Neural cell (in vitro differentiated cells): Measurements from ENCODE around the gene MYO5C.

Experiments used
- CTCF ChIP-seq: fragments of 450-650 bp; IDR thresholded peaks from 2 replicates; pipeline ENCODE4 v1.5.1; 2014; ENCODE audit warnings: antibody characterized with exemption, mild to moderate bottlenecking, moderate library complexity; ENCODE audit not compliant: poor library complexity, severe bottlenecking
- EZH2 ChIP-seq: fragments of 200-600, 300-800 bp; shearing (Covaris generic), sonication (generic); IDR thresholded peaks from 2 replicates; pipeline ENCODE4 v1.6.1; 2014; ENCODE audit warnings: antibody characterized with exemption, low read length, borderline replicate concordance, mild to moderate bottlenecking; ENCODE audit not compliant: insufficient read depth, poor library complexity, severe bottlenecking
- MXI1 ChIP-seq: fragments of 450-650 bp; conservative IDR thresholded peaks from 2 replicates; pipeline ENCODE4 v1.6.1; 2014; ENCODE audit warnings: antibody characterized with exemption, mild to moderate bottlenecking; ENCODE audit not compliant: poor library complexity, severe bottlenecking
- POLR2AphosphoS5 ChIP-seq: IDR thresholded peaks from 2 replicates; pipeline ENCODE4 v1.6.1; 2012
- RAD21 ChIP-seq: fragments of 450-650 bp; conservative IDR thresholded peaks from 2 replicates; pipeline ENCODE4 v1.6.1; 2014; ENCODE audit warnings: antibody characterized with exemption, mild to moderate bottlenecking, moderate library complexity
- TAF1 ChIP-seq: IDR thresholded peaks from 2 replicates; pipeline ENCODE4 v1.6.1; 2012; ENCODE audit warnings: low read depth

GRCh38 chr15:52258461-52258860 lies 37.1 kb downstream of the MYO5C start:
- TF ChIP-seq TAF1 (no peak), CTCF (no peak), POLR2AphosphoS5 (no peak), EZH2 (no peak), RAD21 (no peak), MXI1 (no peak)
